IMR-90 (cell line): ENCODE data around the gene OR7E24. TPM values are rescaled to one million over a fixed set of nuclear protein-coding genes. Genes with fewer than 3 reads are reported as not detected.

Experiments
- ATAC-seq: fragments of 200-7000 bp; cut with Tn5 transposase; 2 replicates; pipeline ENCODE4 v1.9.1; 2020; ENCODE audit warnings: low read depth, mild to moderate bottlenecking, moderate library complexity
- BruUV-seq: library from RNA; stranded (reverse); fragments of 400-500 nt; replicated peaks from 2 replicates; lab custom pipeline; 2021; lab: Mats Ljungman, UMichigan
- CTCF ChIA-PET: fragments of 300-600 bp; formaldehyde crosslinking; extraction: SDS; loops from one replicate; lab custom pipeline; 2021; ENCODE audit warnings: antibody characterized with exemption; lab: Yijun Ruan, JAX
- POLR2A ChIA-PET: fragments of 300-600 bp; sonication (Branson Sonifier 250); formaldehyde crosslinking; loops from one replicate; lab custom pipeline; 2022; ENCODE audit warnings: antibody characterized with exemption; ENCODE audit not compliant: unreplicated experiment; lab: Charles Lee
- DNase-seq: peaks from one replicate; pipeline ENCODE4 v3.0.0; 2013
- H2AFZ ChIP-seq: replicated peaks from 2 replicates; pipeline ENCODE3; 2013; ENCODE audit warnings: low read length, mild to moderate bottlenecking; ENCODE audit not compliant: poor library complexity
- H2AK5ac ChIP-seq: 2 replicates; pipeline ENCODE4 v1.6.1; 2013; ENCODE audit warnings: low read depth, low read length, inconsistent platforms
- H2AK9ac ChIP-seq: replicated peaks from 2 replicates; pipeline ENCODE3; 2013; ENCODE audit warnings: mild to moderate bottlenecking, low read depth, low read length, moderate library complexity; ENCODE audit not compliant: poor library complexity
- H2BK120ac ChIP-seq: 2 replicates; pipeline ENCODE4 v1.6.1; 2013; ENCODE audit warnings: low read depth, low read length, inconsistent platforms
- H2BK15ac ChIP-seq: 3 replicates; pipeline ENCODE4 v1.6.1; 2013; ENCODE audit warnings: low read depth, low read length, inconsistent platforms
- H2BK20ac ChIP-seq: 2 replicates; pipeline ENCODE4 v1.6.1; 2013; ENCODE audit warnings: low read depth, mild to moderate bottlenecking, inconsistent platforms, low read length, moderate library complexity
- H2BK5ac ChIP-seq: 2 replicates; pipeline ENCODE4 v1.6.1; 2013; ENCODE audit warnings: mild to moderate bottlenecking, low read depth, low read length, inconsistent platforms; ENCODE audit not compliant: poor library complexity, severe bottlenecking
- H3K14ac ChIP-seq: replicated peaks from 2 replicates; pipeline ENCODE4 v1.6.1; 2013; ENCODE audit warnings: low read depth, low read length, inconsistent platforms
- H3K18ac ChIP-seq: 2 replicates; pipeline ENCODE4 v1.6.1; 2013; ENCODE audit warnings: low read depth, low read length, control low read depth
- H3K23ac ChIP-seq: 2 replicates; pipeline ENCODE4 v1.6.1; 2013; ENCODE audit warnings: low read depth, low read length, inconsistent platforms
- H3K27ac ChIP-seq: 2 replicates; pipeline ENCODE4 v1.5.1; 2013; ENCODE audit warnings: mild to moderate bottlenecking, control low read depth, low read length; ENCODE audit not compliant: insufficient read depth
- H3K27me3 ChIP-seq: 2 replicates; pipeline ENCODE4 v1.6.1; 2013; ENCODE audit warnings: low read length; ENCODE audit not compliant: control insufficient read depth, insufficient read depth
- H3K36me3 ChIP-seq: 2 replicates; pipeline ENCODE4 v1.6.1; 2013; ENCODE audit warnings: low read length, mixed read lengths; ENCODE audit not compliant: control insufficient read depth, insufficient read depth
- H3K4ac ChIP-seq: 2 replicates; pipeline ENCODE4 v1.6.1; 2013; ENCODE audit warnings: low read depth, low read length, inconsistent platforms
- H3K4me1 ChIP-seq: 2 replicates; pipeline ENCODE4 v1.6.1; 2013; ENCODE audit warnings: low read length, mixed read lengths; ENCODE audit not compliant: control insufficient read depth, insufficient read depth
- H3K4me2 ChIP-seq: 2 replicates; pipeline ENCODE4 v1.6.1; 2013; ENCODE audit warnings: low read depth, mild to moderate bottlenecking, control low read depth, low read length, moderate library complexity
- H3K4me3 ChIP-seq: 2 replicates; pipeline ENCODE4 v1.5.1; 2013; ENCODE audit warnings: low read depth, mild to moderate bottlenecking, control low read depth, low read length, moderate library complexity; ENCODE audit not compliant: insufficient read depth
- H3K56ac ChIP-seq: 2 replicates; pipeline ENCODE4 v1.6.1; 2013; ENCODE audit warnings: low read length, inconsistent platforms; ENCODE audit not compliant: insufficient read depth; ENCODE audit errors: extremely low read depth
- H3K79me1 ChIP-seq, 2 experiments: 2 replicates each; pipeline ENCODE4 v1.6.1; 2013; ENCODE audit warnings: low read length in 2 of 2, inconsistent platforms in 1 of 2, low read depth in 1 of 2
- H3K9ac ChIP-seq: 2 replicates; pipeline ENCODE4 v1.6.1; 2013; ENCODE audit warnings: low read depth, low read length, control low read depth
- H3K9me1 ChIP-seq: 2 replicates; pipeline ENCODE4 v1.6.1; 2013; ENCODE audit warnings: low read length, inconsistent platforms; ENCODE audit not compliant: insufficient read depth
- H3K9me3 ChIP-seq: 2 replicates; pipeline ENCODE4 v1.6.1; 2013; ENCODE audit warnings: low read length; ENCODE audit not compliant: control insufficient read depth, insufficient read depth
- H4K20me1 ChIP-seq: 2 replicates; pipeline ENCODE4 v1.6.1; 2013; ENCODE audit warnings: low read length, inconsistent platforms; ENCODE audit not compliant: insufficient read depth
- H4K5ac ChIP-seq: 2 replicates; pipeline ENCODE4 v1.6.1; 2013; ENCODE audit warnings: mild to moderate bottlenecking, low read depth, low read length, control low read depth
- H4K8ac ChIP-seq, 2 experiments: 2 replicates each; pipeline ENCODE4 v1.6.1; 2013; ENCODE audit warnings: low read depth in 2 of 2, low read length in 2 of 2, control low read depth in 1 of 2, inconsistent platforms in 1 of 2
- H4K91ac ChIP-seq: 2 replicates; pipeline ENCODE4 v1.6.1; 2013; ENCODE audit warnings: low read depth, low read length, inconsistent platforms; ENCODE audit not compliant: insufficient read depth
- BHLHE40 ChIP-seq: fragments of 150-350 bp; IDR thresholded peaks from 2 replicates; pipeline ENCODE4 v1.6.1; 2016; ENCODE audit warnings: mild to moderate bottlenecking, low read depth, low read length
- CEBPB ChIP-seq: IDR thresholded peaks from 2 replicates; pipeline ENCODE4 v1.6.1; 2012; ENCODE audit warnings: low read depth, low read length, improper control_type of control experiment
- CHD1 ChIP-seq: IDR thresholded peaks from 2 replicates; pipeline ENCODE4 v1.6.1; 2012; ENCODE audit warnings: low read depth, low read length, improper control_type of control experiment
- FOS ChIP-seq: fragments of 150-350 bp; IDR thresholded peaks from 2 replicates; pipeline ENCODE4 v1.6.1; 2016; ENCODE audit warnings: low read depth, low read length
- MAZ ChIP-seq: IDR thresholded peaks from 2 replicates; pipeline ENCODE4 v1.6.1; 2012; ENCODE audit warnings: low read depth, mild to moderate bottlenecking, low read length, improper control_type of control experiment, moderate library complexity, borderline replicate concordance
- NFE2L2 ChIP-seq: fragments of 150-350 bp; IDR thresholded peaks from 2 replicates; pipeline ENCODE4 v1.6.1; 2016; ENCODE audit warnings: low read depth, mild to moderate bottlenecking, low read length
- POLR2A ChIP-seq: IDR thresholded peaks from 2 replicates; pipeline ENCODE4 v1.6.1; 2012; ENCODE audit warnings: mild to moderate bottlenecking, low read depth, low read length
- RAD21 ChIP-seq: IDR thresholded peaks from 2 replicates; pipeline ENCODE4 v1.6.1; 2012; ENCODE audit warnings: low read length, improper control_type of control experiment
- RCOR1 ChIP-seq: IDR thresholded peaks from 2 replicates; pipeline ENCODE4 v1.6.1; 2012; ENCODE audit warnings: mild to moderate bottlenecking, low read length, improper control_type of control experiment; ENCODE audit not compliant: insufficient replicate concordance
- RFX5 ChIP-seq: IDR thresholded peaks from 2 replicates; pipeline ENCODE4 v1.8.0; 2012; ENCODE audit warnings: low read depth, mild to moderate bottlenecking, low read length, moderate library complexity
- SMC3 ChIP-seq: fragments of 150-350 bp; IDR thresholded peaks from 2 replicates; pipeline ENCODE4 v1.6.1; 2016; ENCODE audit warnings: low read depth, mild to moderate bottlenecking, antibody characterized with exemption, low read length, moderate library complexity
- WGBS, 2 experiments: methylation state at CpG; one replicate each; pipeline versions ENCODE4 v1.1.5 to v1.1.7; 2013; ENCODE audit warnings: missing lambda C conversion rate in 2 of 2; ENCODE audit not compliant: insufficient read length in 1 of 2; ENCODE audit errors: extremely low coverage in 2 of 2; 5-methylcytosine and 5-hydroxymethylcytosine counted together
- dilution Hi-C: fragments of 300-500 bp; cut with HindIII; formaldehyde crosslinking; loops from one replicate; pipeline ENCODE4 v1.14.3; 2018; ENCODE audit warnings: low sequenced_read_pairs; ENCODE audit not compliant: unreplicated experiment
- in situ Hi-C: fragments of 300-500 bp; cut with MboI; formaldehyde crosslinking; loops from 3 replicates; pipeline ENCODE4 v1.14.3; 2019; ENCODE audit warnings: low sequenced_read_pairs, inconsistent platforms, mixed read lengths
- intact Hi-C: fragments of 100-400 bp; cut with micrococcal nuclease; formaldehyde crosslinking; loops from 2 replicates; pipeline ENCODE4 v1.10.0; 2022
- polyA plus RNA-seq, 3 experiments: library from polyadenylated mRNA; depleted of rRNA; stranded (reverse); fragments of >200 nt; gene quantifications; 2 replicates each; pipeline ENCODE4 v1.2.3, GENCODE V29; 2012; ENCODE audit warnings: low replicate concordance in 1 of 3
- total RNA-seq: library from RNA; depleted of rRNA; stranded (reverse); fragments of >200 nt; gene quantifications from 2 replicates; pipeline ENCODE4 v1.2.3, GENCODE V29; 2012
- TF ChIP-seq, protein P1 (sequence below): conservative IDR thresholded peaks from 2 replicates; pipeline ENCODE4 v1.5.1; 2012; ENCODE audit warnings: mild to moderate bottlenecking, low read depth, low read length, improper control_type of control experiment
- TF ChIP-seq, protein P2 (sequence below): fragments of 150-350 bp; IDR thresholded peaks from 2 replicates; pipeline ENCODE4 v1.6.1; 2016; ENCODE audit warnings: low read depth, mild to moderate bottlenecking, low read length, moderate library complexity, borderline replicate concordance

OR7E24 gene
- total and polyA plus RNA-seq, 2 of the 4 experiments (the other 2 are of a cell fraction) = not detected

DNA sequence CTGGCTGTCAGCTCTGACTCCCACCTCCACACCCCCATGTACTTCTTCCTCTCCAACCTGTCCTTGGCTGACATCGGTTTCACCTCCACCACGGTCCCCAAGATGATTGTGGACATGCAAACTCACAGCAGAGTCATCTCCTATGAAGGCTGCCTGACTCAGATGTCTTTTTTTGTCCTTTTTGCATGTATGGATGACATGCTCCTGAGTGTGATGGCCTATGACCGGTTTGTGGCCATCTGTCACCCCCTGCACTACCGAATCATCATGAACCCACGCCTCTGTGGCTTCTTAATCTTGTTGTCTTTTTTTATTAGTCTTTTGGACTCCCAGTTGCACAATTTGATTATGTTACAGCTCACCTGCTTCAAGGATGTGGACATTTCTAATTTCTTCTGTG lies 506 bp downstream of the OR7E24 start:
- H2AK5ac ChIP-seq = no peak overlapping the region
- H3K9me1 ChIP-seq = no peaks in the 10 kb centered on the region
- no peak overlapping the region for H2BK5ac ChIP-seq
- no peak overlapping the region for H2AFZ ChIP-seq
- no peak overlapping the region for H3K27ac ChIP-seq
- H3K9me3 ChIP-seq = peaks cover 4% of the 10 kb centered on the region; the same call in 1 of the 2 replicates
- H3K18ac ChIP-seq = no peak overlapping the region
- dilution Hi-C loops = no loop called here
- DNase-seq (no peak), ATAC-seq (no peak)
- no peak overlapping the region for H3K23ac ChIP-seq
- H4K8ac ChIP-seq = no peak overlapping the region
- no peak overlapping the region for H3K56ac ChIP-seq
- H3K36me3 ChIP-seq = no peaks in the 10 kb centered on the region
- no peak overlapping the region for H4K5ac ChIP-seq
- WGBS, 2 experiments = 40% methylated on average over 1 of the region's 5 CpGs; no CpG with 5 or more reads in 1 of the 2 experiments
- BruUV-seq = no TSS peak
- H4K20me1 ChIP-seq = no peaks in the 10 kb centered on the region
- H2BK120ac ChIP-seq = no peak overlapping the region
- H3K27me3 ChIP-seq = no peaks in the 10 kb centered on the region
- H2BK20ac ChIP-seq = no peak overlapping the region
- ChIA-PET CTCF (no interaction called here), POLR2A (no interaction called here)
- H4K91ac ChIP-seq = no peak overlapping the region
- H2BK15ac ChIP-seq = no peak overlapping the region
- no peaks in the 10 kb centered on the region for H3K79me1 ChIP-seq
- no peak overlapping the region for H3K4me3 ChIP-seq
- no peak overlapping the region for H3K9ac ChIP-seq
- H3K4me1 ChIP-seq = no peaks in the 10 kb centered on the region
- no peak overlapping the region for H3K14ac ChIP-seq
- intact Hi-C loops = no loop called here
- H3K4ac ChIP-seq = no peak overlapping the region
- TF ChIP-seq NFE2L2 (no peak), FOS (no peak), MAZ (no peak), CEBPB (no peak), RAD21 (no peak), POLR2A (no peak), CHD1 (no peak), SMC3 (no peak), BHLHE40 (no peak), RCOR1 (no peak), RFX5 (no peak)
- TF ChIP-seq, protein P1, sequence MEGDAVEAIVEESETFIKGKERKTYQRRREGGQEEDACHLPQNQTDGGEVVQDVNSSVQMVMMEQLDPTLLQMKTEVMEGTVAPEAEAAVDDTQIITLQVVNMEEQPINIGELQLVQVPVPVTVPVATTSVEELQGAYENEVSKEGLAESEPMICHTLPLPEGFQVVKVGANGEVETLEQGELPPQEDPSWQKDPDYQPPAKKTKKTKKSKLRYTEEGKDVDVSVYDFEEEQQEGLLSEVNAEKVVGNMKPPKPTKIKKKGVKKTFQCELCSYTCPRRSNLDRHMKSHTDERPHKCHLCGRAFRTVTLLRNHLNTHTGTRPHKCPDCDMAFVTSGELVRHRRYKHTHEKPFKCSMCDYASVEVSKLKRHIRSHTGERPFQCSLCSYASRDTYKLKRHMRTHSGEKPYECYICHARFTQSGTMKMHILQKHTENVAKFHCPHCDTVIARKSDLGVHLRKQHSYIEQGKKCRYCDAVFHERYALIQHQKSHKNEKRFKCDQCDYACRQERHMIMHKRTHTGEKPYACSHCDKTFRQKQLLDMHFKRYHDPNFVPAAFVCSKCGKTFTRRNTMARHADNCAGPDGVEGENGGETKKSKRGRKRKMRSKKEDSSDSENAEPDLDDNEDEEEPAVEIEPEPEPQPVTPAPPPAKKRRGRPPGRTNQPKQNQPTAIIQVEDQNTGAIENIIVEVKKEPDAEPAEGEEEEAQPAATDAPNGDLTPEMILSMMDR = no peak
- TF ChIP-seq, protein P2, sequence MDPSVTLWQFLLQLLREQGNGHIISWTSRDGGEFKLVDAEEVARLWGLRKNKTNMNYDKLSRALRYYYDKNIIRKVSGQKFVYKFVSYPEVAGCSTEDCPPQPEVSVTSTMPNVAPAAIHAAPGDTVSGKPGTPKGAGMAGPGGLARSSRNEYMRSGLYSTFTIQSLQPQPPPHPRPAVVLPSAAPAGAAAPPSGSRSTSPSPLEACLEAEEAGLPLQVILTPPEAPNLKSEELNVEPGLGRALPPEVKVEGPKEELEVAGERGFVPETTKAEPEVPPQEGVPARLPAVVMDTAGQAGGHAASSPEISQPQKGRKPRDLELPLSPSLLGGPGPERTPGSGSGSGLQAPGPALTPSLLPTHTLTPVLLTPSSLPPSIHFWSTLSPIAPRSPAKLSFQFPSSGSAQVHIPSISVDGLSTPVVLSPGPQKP = no peak
- in situ Hi-C loops = no loop called here
- H2AK9ac ChIP-seq = no peak overlapping the region
- H3K4me2 ChIP-seq = no peak overlapping the region
